HG03439 (cell line): ENCODE data around the gene CHERP.
"Not testable (repeated sequence)": the region's sequence is repeated elsewhere in the genome, so short reads cannot be mapped to it uniquely, and the experiment has no call there.

Experiments used
- ATAC-seq: cut with Tn5 transposase; IDR thresholded peaks from one replicate; pipeline ENCODE4 v1.9.1; 2021; ENCODE audit warnings: mild to moderate bottlenecking, moderate library complexity; ENCODE audit not compliant: unreplicated experiment

CHERP gene

GRCh38 chr19:16543734-16544133, 1.5 kb upstream of the CHERP start:
- ATAC-seq = not testable (repeated sequence)

GRCh38 chr19:16542910-16543472, 754 bp upstream of the CHERP start:
- no peak for ATAC-seq

GRCh38 chr19:16541526-16542044, 652 bp downstream of the CHERP start:
- no peak for ATAC-seq

- no peak for ATAC-seq
Measured at GRCh38 chr19:16540948-16541347, 1.3 kb downstream of the CHERP start.

- no peak for ATAC-seq
Measured at GRCh38 chr19:16537111-16537510, 5.1 kb downstream of the CHERP start.

DNA sequence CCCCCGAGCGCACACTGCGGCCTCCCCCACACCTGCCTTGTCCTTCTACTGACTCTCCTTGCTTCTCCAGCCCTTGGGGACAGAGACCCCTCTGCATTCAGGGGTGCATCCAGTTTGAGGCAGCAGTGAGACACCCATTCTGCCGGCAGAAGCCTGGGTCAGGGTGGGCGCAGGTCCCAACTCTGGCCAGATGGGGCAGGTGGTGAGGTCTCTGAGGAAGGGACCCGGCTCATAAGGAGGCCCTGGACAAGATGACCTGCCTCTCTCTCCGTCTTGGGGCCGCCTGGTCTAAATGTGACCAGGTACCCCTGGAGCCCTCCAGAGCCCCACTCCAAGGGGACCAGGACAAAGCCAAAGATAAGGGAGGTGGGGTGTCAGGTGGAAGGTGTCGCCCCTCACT, 6.1 kb downstream of the CHERP start:
- no peak for ATAC-seq

DNA sequence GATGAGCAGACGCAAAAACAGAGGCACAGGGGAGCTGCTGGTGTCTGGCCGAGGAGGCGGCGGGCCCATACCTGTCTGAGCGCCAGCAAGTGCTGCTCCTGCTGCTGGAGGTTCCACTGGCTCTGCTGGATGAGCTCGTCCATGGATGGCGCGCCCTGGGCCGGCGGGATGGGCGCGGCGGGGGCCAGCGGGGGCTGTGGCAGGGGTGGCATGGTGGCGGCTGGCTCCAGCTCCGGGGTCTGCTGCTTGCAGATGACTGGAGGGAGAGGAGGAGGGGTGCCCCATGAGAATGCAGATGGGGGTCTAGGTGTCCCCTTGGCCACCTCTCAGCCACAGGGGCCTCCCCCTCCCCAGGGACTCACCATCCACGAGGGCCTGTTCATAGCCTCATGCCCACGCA, 6.9 kb downstream of the CHERP start:
- no peak for ATAC-seq

- ATAC-seq = no peak
Measured at GRCh38 chr19:16532440-16533234, 9.6 kb downstream of the CHERP start.

DNA sequence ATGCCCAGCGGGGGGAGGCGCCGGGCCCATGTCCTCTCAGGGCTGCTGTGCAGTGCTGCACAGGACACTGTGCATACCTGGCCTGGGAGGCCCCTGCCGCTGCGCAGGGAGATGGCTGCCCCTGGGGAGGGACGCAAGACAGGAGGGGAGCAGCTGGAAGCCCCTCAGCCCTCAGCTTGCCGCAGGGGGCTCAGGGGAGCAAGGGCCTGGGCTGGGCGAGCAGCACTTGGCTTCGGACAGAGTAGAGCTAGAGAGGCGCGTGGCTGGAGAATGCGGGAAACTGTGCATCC, 10.9 kb downstream of the CHERP start:
- no peak for ATAC-seq

- ATAC-seq = no peak
Measured at GRCh38 chr19:16530540-16531379, 11.5 kb downstream of the CHERP start.

- no peak for ATAC-seq
Measured at GRCh38 chr19:16529466-16530144, 12.6 kb downstream of the CHERP start.

GRCh38 chr19:16527971-16528521, 14.2 kb downstream of the CHERP start:
- no peak for ATAC-seq

DNA sequence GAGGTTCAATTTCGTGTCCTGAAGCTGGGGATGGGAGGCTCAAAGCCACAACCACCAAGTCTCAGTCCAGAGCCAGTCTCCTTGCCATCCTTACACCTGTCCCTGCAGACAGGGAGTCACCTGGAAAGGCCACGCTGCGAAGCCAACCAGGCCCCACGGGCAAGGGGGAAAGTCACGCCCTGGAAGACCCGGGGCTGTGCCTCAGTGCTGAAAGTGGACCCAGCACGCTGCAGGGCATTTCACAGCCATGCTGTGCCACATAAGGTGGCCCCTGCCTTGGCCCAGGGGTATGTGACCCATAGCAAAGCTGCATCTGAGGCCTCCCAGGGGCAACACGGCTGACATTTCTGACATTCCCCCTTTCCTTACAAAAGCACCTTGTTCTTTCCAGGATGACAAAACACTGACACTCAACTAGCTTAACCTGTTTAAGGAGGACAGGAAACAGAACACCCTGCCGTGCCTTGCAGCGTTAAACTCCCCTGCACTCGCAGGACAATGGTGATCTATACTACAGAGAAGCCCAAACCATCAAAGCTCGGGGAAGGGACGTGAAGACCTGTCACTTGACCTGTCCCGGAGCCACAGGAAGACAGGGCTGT, 14.8 kb downstream of the CHERP start:
- no peak for ATAC-seq

DNA sequence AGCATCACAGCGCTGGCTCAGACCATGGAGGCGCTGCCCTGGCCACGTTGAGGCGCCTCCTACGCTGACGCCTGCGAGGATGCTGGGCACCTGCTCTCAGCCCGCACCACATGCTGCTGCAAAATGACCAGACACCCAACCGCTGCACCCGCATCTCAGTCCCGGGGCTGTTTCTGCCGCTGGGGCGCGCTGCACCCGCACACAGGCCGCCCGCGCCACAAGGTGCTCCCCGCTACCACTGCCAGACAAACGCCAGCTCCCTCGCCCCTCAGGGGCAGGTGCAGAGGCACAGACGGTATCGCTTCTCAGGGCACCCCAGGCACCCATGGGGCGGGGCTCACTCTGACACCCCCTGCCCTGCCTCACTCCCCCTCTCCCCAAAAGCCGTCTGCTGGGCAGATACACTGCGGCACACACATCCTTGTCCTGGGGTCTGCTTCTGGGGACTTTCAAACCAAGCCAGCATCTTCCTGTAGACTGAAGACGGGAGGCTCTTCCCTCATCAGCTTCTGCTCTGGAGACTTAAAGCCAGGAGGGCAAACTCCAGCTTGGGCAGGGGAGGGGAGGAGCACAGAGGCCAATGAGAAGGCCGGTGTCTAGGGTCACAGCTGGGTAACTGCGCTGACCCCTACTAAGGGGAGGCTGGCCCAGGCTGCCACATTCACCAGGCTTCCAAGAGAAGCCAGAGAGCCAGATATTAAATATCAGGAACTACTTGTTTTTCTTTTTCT, 16.3 kb downstream of the CHERP start:
- no peak for ATAC-seq

DNA sequence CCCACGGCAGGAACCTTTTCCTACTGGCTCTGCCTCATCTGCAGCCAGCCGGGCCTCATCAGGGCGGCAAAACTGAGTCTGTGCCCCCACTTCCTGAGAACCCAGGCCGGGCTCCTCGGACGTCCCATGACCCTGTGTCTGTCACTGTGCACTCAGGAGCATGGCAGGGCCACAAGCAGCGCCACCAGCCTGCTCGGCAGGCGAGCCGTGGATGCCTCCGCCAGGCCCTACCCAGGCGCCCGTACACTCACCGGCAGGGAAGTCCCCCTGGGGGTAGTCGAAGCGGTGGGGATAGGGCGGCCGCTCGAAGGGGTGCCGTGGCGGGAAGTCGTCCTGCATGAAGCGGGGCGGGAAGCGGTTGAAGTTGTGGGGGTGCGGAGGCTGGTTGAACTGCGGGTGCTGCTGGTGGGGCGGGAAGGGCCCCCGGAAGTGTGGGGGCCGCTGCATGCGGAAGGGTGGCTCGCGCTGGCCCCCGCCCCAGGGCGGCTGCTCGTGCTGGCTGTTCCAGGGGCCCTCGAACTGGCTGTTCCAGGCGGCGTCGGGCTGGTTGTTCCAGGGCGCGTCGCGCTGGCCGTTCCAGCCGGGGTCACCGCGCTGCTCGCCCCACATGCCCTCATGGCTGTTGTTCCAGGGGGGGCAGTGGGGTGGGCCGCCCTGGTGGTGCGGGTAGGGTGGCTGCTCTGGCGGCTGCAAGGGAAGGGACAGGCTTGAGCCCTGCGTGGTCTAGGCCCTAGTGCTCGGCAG, 17.1 kb downstream of the CHERP start:
- ATAC-seq = no peak

DNA sequence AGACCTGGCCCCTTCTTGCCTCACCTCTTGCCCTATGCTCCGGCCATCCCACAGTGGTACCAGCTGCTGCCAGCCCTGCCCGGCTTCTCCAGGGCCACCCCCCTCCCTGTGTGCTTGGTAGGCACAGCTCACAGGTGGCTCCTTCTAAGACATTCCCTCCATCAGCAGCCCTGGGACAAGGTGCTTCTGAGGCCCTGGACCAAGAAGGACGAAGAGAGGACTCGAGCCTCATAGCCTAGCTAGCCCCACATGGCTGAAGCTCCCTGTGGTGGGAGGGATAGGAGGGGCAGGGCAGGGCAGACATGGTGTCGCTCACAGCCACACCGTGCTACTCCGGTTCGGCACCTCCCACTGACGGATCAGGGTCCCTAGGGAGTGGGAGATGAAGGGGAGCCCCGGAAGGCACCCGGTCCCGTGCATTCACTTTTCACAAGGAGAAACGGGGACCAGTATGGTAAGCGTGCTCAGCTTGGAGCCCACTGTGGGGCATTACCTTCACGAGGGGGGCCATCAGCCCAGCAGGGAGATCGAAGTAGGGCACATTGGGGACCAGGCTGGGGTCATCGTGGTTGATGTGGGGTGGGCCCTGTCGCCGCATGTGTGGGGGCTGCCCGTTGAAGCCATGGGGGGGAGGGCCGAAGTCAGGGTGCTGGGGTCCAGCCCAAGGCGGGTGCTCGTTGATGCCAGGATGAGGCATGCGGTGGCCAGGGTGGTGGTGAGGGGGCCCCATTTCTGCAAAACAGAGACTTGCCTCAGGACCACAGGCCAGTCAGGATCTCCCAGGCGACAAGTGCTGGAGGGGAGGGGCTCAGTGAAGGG, 19.5 kb downstream of the CHERP start:
- ATAC-seq = no peak

DNA sequence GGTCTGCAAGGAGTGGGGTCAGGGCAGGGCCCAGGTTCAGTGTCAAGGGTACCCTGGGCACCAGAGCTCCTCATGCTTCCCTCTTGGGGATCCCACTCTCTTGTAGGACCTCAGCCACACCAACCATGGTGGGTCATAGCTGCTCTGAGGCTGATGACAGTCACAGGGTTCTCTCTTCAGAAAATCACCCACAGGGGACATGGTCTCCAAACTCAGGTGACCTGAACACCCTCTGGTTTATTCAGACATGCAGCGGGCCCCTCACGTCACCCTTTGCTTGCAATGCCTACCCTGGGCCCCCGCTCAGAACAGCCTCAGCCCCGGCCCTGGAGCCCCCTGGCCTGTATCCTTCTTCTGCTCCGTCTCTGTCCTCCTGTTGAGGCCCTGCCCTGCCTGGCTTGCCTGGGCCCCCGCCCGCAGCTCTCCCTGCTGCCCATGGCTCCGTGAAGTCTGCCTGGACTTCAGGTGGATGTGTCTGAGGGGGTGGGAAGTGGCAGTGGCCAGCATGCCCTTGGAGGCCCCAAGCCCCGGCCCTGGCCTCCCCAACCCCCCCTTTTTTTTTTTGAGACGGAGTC, 20.4 kb downstream of the CHERP start:
- ATAC-seq = no peak
